Activated T-cell treated with anti-CD3 and anti-CD28 coated beads, Interleukin-2, amount 50 U/mL, for 1 hour (primary cell): ENCODE data around the gene HSPB6.

ENCODE experiments used
- DNase-seq: peaks from one replicate; pipeline ENCODE4 v3.0.0-alpha.2; 2020

Gene HSPB6

GRCh38 chr19:35713904-35714495 is 42.8 kb downstream of the HSPB6 start:
- DNase-seq = no peak

- no peak for DNase-seq
Measured at GRCh38 chr19:35713506-35713850, 43.4 kb downstream of the HSPB6 start.

GRCh38 chr19:35712567-35713505 is 44.0 kb downstream of the HSPB6 start:
- DNase-seq = peak; percentile 59

GRCh38 chr19:35710784-35711723 is 45.8 kb downstream of the HSPB6 start:
- peak; percentile 45 for DNase-seq

- DNase-seq = no peak
Measured at GRCh38 chr19:35708391-35708790, 48.4 kb downstream of the HSPB6 start.
